GM19395 (cell line): ENCODE data around the gene KCNB1.

Source experiments
- ATAC-seq: cut with Tn5 transposase; IDR thresholded peaks from one replicate; pipeline ENCODE4 v1.9.1; 2021; ENCODE audit warnings: mild to moderate bottlenecking, moderate library complexity; ENCODE audit not compliant: unreplicated experiment

KCNB1 gene

DNA sequence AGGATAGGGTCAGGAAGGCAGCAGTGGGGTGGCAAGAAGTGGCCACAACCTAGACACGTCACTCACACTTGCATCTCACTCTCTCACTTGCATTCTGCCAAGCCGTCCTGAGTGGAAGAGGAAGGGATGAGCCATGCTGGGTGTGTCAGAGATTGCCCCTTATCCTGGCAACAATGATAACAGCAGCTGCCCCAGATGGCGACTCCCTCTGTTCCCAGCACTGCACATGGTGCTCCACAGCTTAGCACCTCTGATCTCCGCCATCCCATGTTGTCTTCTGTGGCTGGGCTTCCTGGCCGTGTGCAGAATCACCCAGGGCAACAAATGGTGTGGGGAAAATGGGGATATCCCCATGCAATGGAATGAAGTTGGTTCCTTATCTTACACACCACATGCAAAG is 11.1 kb downstream of the KCNB1 start:
- no peak for ATAC-seq

DNA sequence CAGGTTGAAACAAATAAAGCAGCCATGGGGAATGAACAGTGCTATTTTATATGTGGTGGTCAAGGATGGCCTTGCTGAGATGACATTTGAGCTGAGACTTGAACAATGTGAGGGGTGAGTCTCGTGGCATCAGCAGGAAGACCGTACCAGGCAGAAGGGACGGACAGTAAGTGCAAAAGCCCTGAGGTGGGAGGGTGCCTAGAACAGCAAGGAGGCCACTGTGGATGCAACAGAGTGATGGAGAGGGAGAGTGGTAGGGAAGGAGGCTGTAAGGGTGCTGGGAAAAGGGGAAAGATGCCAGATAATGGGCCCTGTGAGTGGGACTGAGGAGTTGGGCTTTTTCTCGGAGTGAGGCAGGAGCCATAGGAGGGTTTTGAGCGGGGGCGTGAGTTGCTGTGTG is 11.5 kb downstream of the KCNB1 start:
- ATAC-seq, result no peak

GRCh38 chr20:49469060-49469459 is 13.4 kb downstream of the KCNB1 start:
- ATAC-seq, result no peak

DNA sequence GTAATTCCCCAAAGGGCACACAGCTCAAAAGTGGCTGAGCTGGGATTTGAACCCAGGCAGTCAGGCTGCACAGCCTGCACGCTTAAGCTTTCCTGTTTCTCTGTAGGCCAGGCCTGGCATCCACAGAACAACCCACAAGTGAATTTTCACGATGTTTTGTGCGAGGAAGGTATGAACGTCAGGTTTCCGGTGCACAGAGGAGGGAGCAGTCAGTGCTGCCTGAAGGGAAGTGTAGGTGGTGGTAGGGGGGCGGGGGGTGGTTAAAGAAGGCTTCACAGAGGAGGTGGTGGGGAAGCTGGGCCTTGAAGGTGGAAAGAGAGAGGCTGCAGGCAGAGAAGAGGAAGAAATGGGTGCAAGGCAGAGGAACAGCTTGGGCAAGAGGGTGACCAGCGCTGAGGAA is 14.1 kb downstream of the KCNB1 start:
- ATAC-seq, result no peak

DNA sequence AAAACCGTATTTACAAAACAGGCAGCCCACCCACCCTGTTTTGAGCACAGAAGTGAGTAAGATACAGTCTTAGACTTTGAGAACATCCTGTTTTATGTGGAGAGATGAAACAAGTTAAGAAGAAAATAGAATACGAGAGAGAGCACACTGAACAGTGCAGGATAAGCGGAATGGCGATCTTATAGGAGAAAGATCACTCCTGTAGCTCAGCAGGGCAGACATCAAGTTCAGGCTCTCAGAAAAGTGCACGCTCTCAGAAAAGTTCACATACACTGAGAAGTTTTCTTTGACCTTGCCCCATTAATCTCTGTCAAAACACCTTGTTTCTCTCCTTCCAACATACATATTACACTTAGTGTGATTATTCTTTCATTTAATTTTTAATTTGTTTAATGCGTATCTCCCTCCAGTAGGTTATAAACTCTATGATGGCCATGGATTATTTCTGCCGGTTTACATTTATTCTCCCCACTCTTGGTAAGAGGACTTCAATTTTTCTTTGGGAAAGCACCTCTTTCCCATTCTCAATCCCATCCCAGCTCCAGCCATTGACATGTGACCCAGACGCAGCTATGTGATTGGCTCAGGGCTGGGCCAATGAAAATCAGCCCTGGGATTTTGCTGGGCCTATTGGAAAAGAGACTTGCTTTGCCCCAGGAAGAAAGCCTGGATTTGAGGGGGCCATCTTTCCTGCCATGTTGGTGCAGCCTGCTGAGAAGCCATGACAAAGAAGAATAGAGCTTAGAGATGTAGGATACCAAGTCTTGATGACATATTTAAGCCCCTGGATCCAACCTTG is 16.2 kb downstream of the KCNB1 start:
- no peak for ATAC-seq

GRCh38 chr20:49464556-49464955 is 17.9 kb downstream of the KCNB1 start:
- no peak for ATAC-seq

DNA sequence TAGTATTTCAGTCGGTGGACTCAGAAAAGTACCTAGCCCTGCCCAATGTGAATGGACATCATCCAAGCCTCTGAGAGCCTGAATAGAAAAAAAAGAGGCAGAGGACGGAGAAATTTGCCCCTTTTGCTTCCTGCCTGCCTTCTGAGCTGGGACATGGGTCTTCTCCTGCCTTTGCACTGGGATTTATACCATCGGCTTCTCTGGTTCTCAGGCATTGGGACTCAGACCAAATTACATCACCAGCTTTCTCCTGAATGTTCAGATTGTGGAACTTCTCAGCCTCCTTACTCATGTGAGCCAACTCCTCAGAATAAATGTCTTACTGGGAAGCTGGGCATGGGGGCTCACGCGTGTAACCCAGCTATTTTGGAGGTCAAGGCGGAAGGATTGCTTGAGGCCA is 19.8 kb downstream of the KCNB1 start:
- no peak for ATAC-seq

DNA sequence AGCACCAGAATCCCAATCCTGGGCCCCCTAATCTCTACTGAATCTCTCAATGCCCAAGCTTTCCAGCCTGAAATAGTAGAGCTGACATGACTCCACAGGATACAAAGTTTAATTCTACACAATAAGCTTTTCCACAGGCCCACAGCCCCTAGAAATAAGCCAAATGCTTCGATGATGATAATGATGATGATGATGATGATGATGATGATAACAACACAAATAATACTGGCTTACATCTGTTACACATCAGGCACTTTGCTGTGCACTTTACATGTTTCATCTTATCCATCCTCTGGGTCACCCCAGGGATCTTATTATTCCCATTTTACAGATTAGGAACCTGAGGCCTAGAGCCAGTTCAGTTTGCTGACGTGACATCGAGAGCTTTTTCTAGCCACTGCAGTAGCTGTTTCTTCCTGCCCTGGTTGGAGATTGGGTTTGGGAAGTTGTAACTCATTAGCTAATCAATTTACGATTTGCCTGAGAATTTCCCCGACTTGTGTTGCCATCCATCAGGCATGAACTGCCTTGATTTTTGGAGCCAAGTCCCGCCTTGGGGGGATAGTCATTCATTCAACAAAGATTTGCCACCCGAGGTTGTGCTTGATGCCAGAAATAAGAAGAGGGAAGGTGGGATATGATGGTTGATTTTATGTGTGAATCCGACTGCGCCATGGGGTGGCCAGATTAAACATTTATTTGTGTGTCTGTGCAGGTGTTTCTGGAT is 20.4 kb downstream of the KCNB1 start:
- ATAC-seq, result no peak

DNA sequence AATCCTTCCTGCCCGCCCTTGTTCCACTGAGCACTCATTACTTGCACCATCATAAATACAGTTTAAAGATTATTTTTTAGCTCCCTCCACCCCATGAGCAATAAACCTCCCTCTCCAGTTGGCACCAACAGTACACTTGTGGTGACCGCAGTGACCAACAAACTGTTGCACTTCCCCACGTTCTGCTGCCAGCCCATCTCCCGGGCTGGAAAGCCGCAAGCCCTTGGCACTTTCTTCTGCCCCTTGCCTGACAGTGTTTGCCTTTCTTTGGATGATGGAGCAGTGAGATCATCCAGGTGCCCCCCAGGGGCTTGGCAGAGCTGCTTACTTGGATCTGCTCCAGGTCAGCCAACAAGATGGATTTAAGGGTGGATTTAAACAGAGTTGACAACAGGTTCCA is 21.6 kb downstream of the KCNB1 start:
- no peak for ATAC-seq

- ATAC-seq, result no peak
Observed at GRCh38 chr20:49460131-49460530, 22.3 kb downstream of the KCNB1 start.

DNA sequence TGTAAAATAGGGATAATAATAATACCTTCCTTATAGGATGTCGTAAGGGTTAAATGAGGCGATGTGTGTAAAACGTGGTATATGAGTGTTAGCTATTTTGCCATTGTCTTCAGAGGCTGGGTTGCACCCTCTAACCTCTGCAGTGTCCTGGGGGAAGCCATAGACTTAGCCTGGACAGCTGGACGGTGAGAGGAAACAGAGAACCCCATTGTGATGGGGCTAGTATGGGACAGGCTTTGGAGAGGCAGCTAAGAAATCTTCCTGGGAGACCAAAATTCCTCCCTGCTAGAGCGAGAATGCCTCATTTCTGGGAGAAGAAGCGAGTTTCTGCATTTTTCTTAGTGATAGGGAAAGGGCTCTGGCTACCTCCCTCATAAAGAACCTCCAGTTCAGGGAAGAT is 22.8 kb downstream of the KCNB1 start:
- ATAC-seq, result no peak

DNA sequence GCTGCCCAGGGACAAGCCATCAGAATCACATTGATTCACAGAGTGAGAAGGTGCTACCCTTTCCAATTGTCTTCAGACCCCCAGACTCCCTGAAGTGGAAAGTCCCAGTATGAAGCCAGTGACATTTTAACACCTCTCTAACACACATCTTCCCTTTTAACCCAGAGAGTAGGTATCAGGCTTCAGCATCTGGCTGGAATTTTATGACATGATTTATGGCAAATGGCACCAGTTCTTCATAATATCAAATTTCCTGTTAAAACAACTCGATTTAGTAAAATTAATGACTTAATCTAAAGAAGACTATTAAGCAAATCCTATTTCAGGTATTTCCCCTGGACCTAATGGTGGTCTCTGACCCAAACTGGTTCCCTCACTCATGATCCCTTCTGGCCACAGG is 25.0 kb downstream of the KCNB1 start:
- no peak for ATAC-seq

GRCh38 chr20:49456646-49457045 is 25.8 kb downstream of the KCNB1 start:
- ATAC-seq, result no peak

- no peak for ATAC-seq
Observed at GRCh38 chr20:49455691-49456090, 26.8 kb downstream of the KCNB1 start.

- ATAC-seq, result no peak
Observed at GRCh38 chr20:49452011-49452482, 30.4 kb downstream of the KCNB1 start.

DNA sequence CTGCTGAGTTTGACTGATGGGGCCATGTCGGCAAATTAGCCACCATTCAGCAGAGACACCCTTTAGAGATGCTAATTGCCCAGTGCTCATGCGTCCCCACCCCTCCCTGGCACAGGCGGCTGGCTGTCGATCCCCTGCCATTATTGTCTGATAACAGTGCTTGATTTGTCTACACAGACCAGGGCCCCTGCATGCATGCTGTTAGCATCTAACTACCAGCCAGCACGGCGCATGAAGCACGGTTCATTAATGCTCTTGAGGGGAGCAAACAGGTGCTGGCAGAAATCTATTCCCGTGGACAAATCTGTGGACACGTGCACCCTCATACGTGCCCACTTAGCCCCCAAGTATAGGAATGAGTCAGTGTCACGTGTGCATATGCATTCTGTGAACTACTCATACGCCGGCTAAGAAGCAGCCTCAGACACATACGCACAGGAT is 32.2 kb downstream of the KCNB1 start:
- ATAC-seq, result no peak

- ATAC-seq, result no peak
Observed at GRCh38 chr20:49448917-49449316, 33.6 kb downstream of the KCNB1 start.

GRCh38 chr20:49447946-49448809 is 34.3 kb downstream of the KCNB1 start:
- ATAC-seq, result no peak

GRCh38 chr20:49447364-49447763 is 35.1 kb downstream of the KCNB1 start:
- ATAC-seq, result no peak

DNA sequence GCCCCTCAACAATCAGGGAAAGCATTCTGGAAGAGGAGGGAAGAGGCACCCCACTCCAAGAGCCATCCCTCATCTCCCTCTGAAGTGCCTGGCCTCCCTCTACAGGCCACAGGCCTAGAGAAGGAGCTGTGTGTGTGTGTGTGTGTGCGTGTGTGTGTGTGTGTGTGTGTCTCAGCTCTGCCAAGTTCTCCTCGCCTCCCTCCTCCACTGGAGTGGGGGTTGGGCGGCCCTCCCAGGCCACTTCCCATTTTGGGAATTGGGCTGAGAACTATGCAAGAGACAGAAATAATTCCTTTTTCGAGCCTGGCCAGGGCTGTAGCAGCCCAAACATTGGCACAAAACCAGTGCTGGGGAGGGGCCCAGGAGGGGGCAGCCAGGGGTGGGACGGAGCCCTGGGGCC is 35.7 kb downstream of the KCNB1 start:
- no peak for ATAC-seq

DNA sequence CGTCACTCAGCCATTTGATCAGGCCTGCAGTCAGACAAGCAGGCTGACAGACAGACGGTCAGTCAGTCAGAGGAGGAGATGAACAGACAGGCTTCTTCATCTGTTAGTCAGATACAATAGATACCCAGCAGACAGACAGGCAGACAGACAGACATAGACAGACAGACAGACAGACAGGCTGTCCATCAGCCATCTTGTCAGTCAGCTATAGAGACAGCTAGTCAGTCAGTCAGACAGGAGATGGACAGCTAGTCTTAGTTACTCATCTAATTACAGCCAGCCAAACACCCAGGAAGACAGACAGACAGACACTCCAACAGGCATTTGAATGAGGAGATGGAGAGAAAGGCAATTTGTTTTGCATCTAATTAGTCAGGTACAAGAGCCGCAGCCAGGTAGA is 36.4 kb downstream of the KCNB1 start:
- ATAC-seq, result no peak
